ENCODE measurements around the gene HCFC2.
"Not testable (repeated sequence)": the region's sequence is repeated elsewhere in the genome, so short reads cannot be mapped to it uniquely, and the experiment has no call there.

The HCFC2 gene

GRCh38 chr12:104064031-104064841 is at the start of gene HCFC2:
Gene HCFC2, plus strand, starts transcription at chr12:104064531. Its CDS starts 30 bp downstream, at chr12:104064561.
- DNase-seq: peak; percentile 93 to 96 (median 96)

GRCh38 chr12:104021862-104022261 is 42.5 kb upstream of the HCFC2 start:
- not testable (repeated sequence) for DNase-seq

- DNase-seq: no peak
Observed at GRCh38 chr12:104022786-104023185, 41.5 kb upstream of the HCFC2 start.

GRCh38 chr12:104023710-104024109 is 40.6 kb upstream of the HCFC2 start:
- no peak for DNase-seq

- no peak for DNase-seq
Observed at GRCh38 chr12:104024348-104024747, 40.0 kb upstream of the HCFC2 start.

- no peak for DNase-seq
Observed at GRCh38 chr12:104025771-104026170, 38.6 kb upstream of the HCFC2 start.

- DNase-seq: no peak
Observed at GRCh38 chr12:104026841-104027599, 37.3 kb upstream of the HCFC2 start.

GRCh38 chr12:104030596-104030995 is 33.7 kb upstream of the HCFC2 start:
- not testable (repeated sequence) for DNase-seq

GRCh38 chr12:104036143-104036542 is 28.2 kb upstream of the HCFC2 start:
- DNase-seq: not testable (repeated sequence)

- DNase-seq: not testable (repeated sequence)
Observed at GRCh38 chr12:104039769-104040168, 24.6 kb upstream of the HCFC2 start.

- no peak for DNase-seq
Observed at GRCh38 chr12:104042580-104042979, 21.8 kb upstream of the HCFC2 start.

GRCh38 chr12:104044158-104044557 is 20.2 kb upstream of the HCFC2 start:
- no peak for DNase-seq

GRCh38 chr12:104046306-104046705 is 18.0 kb upstream of the HCFC2 start:
- DNase-seq: no peak

GRCh38 chr12:104048162-104048561 is 16.2 kb upstream of the HCFC2 start:
- DNase-seq: no peak

GRCh38 chr12:104048811-104049210 is 15.5 kb upstream of the HCFC2 start:
- DNase-seq: no peak

GRCh38 chr12:104049278-104049902 is 14.9 kb upstream of the HCFC2 start:
- DNase-seq: no peak

GRCh38 chr12:104049903-104050356 is 14.4 kb upstream of the HCFC2 start, which contains the start of gene GLT8D2:
Gene GLT8D2, minus strand, starts transcription at chr12:104050187. Its CDS starts 30,539 bp downstream, at chr12:104019648.
- no peak for DNase-seq

GRCh38 chr12:104050436-104050835 is 13.9 kb upstream of the HCFC2 start:
- no peak for DNase-seq

GRCh38 chr12:104054681-104055346 is 9.5 kb upstream of the HCFC2 start:
- DNase-seq: no peak

GRCh38 chr12:104055686-104056388 is 8.5 kb upstream of the HCFC2 start:
- DNase-seq: peak; percentile 66 to 92 (median 69)

- DNase-seq: peak in 1 of 3 experiments; percentile 72
Observed at GRCh38 chr12:104056419-104056972, 7.8 kb upstream of the HCFC2 start.

GRCh38 chr12:104057771-104058197 is 6.5 kb upstream of the HCFC2 start:
- peak in 2 of 3 experiments; percentile 5 to 48 for DNase-seq
